GM23338 (cell line): ENCODE measurements around the gene FAR1. TPM values are rescaled to one million over a fixed set of nuclear protein-coding genes. Genes with fewer than 3 reads are reported as not detected.

Source experiments
- ATAC-seq: fragments of 200-7000 bp; cut with Tn5 transposase; 3 replicates; pipeline ENCODE4 v1.9.1; 2020
- DNase-seq: peaks from one replicate; pipeline ENCODE4 v3.0.0-alpha.2; 2015; ENCODE audit warnings: low spot score
- H2AFZ ChIP-seq: fragments of 200-600 bp; sonication (generic); 2 replicates; pipeline ENCODE4 v1.8.0; 2016; ENCODE audit warnings: antibody characterized with exemption, mild to moderate bottlenecking, moderate library complexity
- H3F3A ChIP-seq: fragments of 200-600 bp; sonication (generic); replicated peaks from 2 replicates; pipeline ENCODE4 v1.8.0; 2017; ENCODE audit warnings: antibody characterized with exemption, mixed run types, low read depth
- H3K27ac ChIP-seq: fragments of 200-600 bp; sonication (generic); 2 replicates; pipeline ENCODE4 v1.6.1; 2016; ENCODE audit warnings: low read depth
- H3K27me3 ChIP-seq: fragments of 200-600 bp; sonication (generic); 2 replicates; pipeline ENCODE4 v1.8.0; 2016; ENCODE audit warnings: mild to moderate bottlenecking, mixed run types, moderate library complexity; ENCODE audit not compliant: insufficient read depth
- H3K36me3 ChIP-seq: fragments of 200-600 bp; sonication (generic); 2 replicates; pipeline ENCODE4 v1.8.0; 2016; ENCODE audit warnings: mild to moderate bottlenecking; ENCODE audit not compliant: insufficient read depth
- H3K4me1 ChIP-seq: fragments of 200-600 bp; sonication (generic); 2 replicates; pipeline ENCODE4 v1.8.0; 2016; ENCODE audit warnings: mild to moderate bottlenecking, moderate library complexity; ENCODE audit not compliant: insufficient read depth
- H3K4me2 ChIP-seq: fragments of 200-600 bp; sonication (generic); 2 replicates; pipeline ENCODE4 v1.7.1; 2017; ENCODE audit warnings: mixed run types
- H3K4me3 ChIP-seq: fragments of 200-600 bp; sonication (generic); 2 replicates; pipeline ENCODE4 v1.6.1; 2016; ENCODE audit warnings: mixed run types
- H3K79me2 ChIP-seq: fragments of 200-600 bp; sonication (generic); replicated peaks from 2 replicates; pipeline ENCODE4 v1.8.0; 2017; ENCODE audit warnings: mild to moderate bottlenecking; ENCODE audit not compliant: insufficient read depth
- H3K9me2 ChIP-seq: fragments of 200-600 bp; sonication (generic); 2 replicates; pipeline ENCODE4 v1.8.0; 2017; ENCODE audit not compliant: insufficient read depth
- H4K20me1 ChIP-seq: fragments of 200-600 bp; sonication (generic); replicated peaks from 2 replicates; pipeline ENCODE4 v1.8.0; 2017; ENCODE audit warnings: mild to moderate bottlenecking; ENCODE audit not compliant: insufficient read depth
- H3K27ac Mint-ChIP-seq: 2 replicates; pipeline ENCODE4 v1.8.0; 2020; ENCODE audit warnings: inconsistent platforms, mild to moderate bottlenecking, moderate library complexity, mixed read lengths
- H3K27me3 Mint-ChIP-seq: 3 replicates; pipeline ENCODE4 v1.8.0; 2022; ENCODE audit warnings: low read depth, mild to moderate bottlenecking, moderate library complexity, mixed read lengths, inconsistent platforms; ENCODE audit not compliant: insufficient read depth, poor library complexity
- H3K36me3 Mint-ChIP-seq: 3 replicates; pipeline ENCODE4 v1.8.0; 2021; ENCODE audit warnings: low read depth, mild to moderate bottlenecking, inconsistent platforms, moderate library complexity, mixed read lengths
- H3K4me1 Mint-ChIP-seq: 3 replicates; pipeline ENCODE4 v1.8.0; 2020; ENCODE audit warnings: mild to moderate bottlenecking, inconsistent platforms, mixed read lengths
- H3K4me3 Mint-ChIP-seq: 3 replicates; pipeline ENCODE4 v1.8.0; 2021; ENCODE audit warnings: moderate library complexity, mild to moderate bottlenecking, inconsistent platforms, mixed read lengths
- H3K9me3 Mint-ChIP-seq: 3 replicates; pipeline ENCODE4 v1.8.0; 2020; ENCODE audit warnings: moderate library complexity, mild to moderate bottlenecking, inconsistent platforms, mixed read lengths
- CREB1 ChIP-seq: fragments of 250-450 bp; sonication (Bioruptor Pico); IDR thresholded peaks from 2 replicates; pipeline ENCODE4 v1.5.0; 2020; ENCODE audit warnings: low read depth, mild to moderate bottlenecking, moderate library complexity
- EZH2 ChIP-seq: fragments of 200-600 bp; sonication (generic); IDR thresholded peaks from one replicate; pipeline ENCODE4 v1.8.0; 2017; ENCODE audit warnings: antibody characterized with exemption, mild to moderate bottlenecking, low read depth; ENCODE audit not compliant: unreplicated experiment
- EZH2phosphoT487 ChIP-seq: fragments of 200-600 bp; sonication (generic); IDR thresholded peaks from one replicate; pipeline ENCODE4 v1.8.1; 2018; ENCODE audit warnings: antibody characterized with exemption; ENCODE audit not compliant: unreplicated experiment
- JUNB ChIP-seq: IDR thresholded peaks from one replicate; pipeline ENCODE4 v1.6.1; 2016; ENCODE audit warnings: antibody characterized with exemption; ENCODE audit not compliant: unreplicated experiment
- NANOG ChIP-seq: IDR thresholded peaks from 2 replicates; pipeline ENCODE4 v1.6.1; 2016; ENCODE audit warnings: antibody characterized with exemption, borderline replicate concordance
- STAT1 ChIP-seq: IDR thresholded peaks from one replicate; pipeline ENCODE4 v1.6.1; 2016; ENCODE audit warnings: antibody characterized with exemption; ENCODE audit not compliant: unreplicated experiment
- ZNF331 ChIP-seq: fragments of 250-450 bp; sonication (Bioruptor Pico); IDR thresholded peaks from 2 replicates; pipeline ENCODE4 v1.5.0; 2020; ENCODE audit warnings: low read depth, mild to moderate bottlenecking, moderate library complexity
- polyA plus RNA-seq: library from polyadenylated mRNA; unstranded; fragments of >200 nt; fragmentation: Nextera tagmentation; extraction: Ambion mirVana; gene quantifications from 2 replicates; pipeline ENCODE4 v1.2.1, GENCODE V29; 2016
- total RNA-seq: library from RNA; depleted of rRNA; stranded (reverse); fragments of >200 nt; shearing (Covaris generic); gene quantifications from 2 replicates; pipeline ENCODE4 v1.2.3, GENCODE V29; 2014
- TF ChIP-seq, protein P1 (sequence below), 2 experiments: fragments of 200-600 bp in 1 of 2; sonication (generic) in 1 of 2; conservative IDR thresholded peaks; 2 replicates each; pipeline versions ENCODE4 v1.5.1 to v1.6.1; 2016 to 2017; ENCODE audit warnings: antibody characterized with exemption in 2 of 2, low read depth in 2 of 2, mild to moderate bottlenecking in 2 of 2, moderate library complexity in 1 of 2
- TF ChIP-seq, protein P2 (sequence below): fragments of 250-450 bp; sonication (Bioruptor Pico); IDR thresholded peaks from 2 replicates; pipeline ENCODE4 v1.5.0; 2020; ENCODE audit warnings: mild to moderate bottlenecking, moderate library complexity
- TF ChIP-seq, protein P3 (sequence below): IDR thresholded peaks from one replicate; pipeline ENCODE4 v1.6.1; 2018; ENCODE audit warnings: antibody characterized with exemption; ENCODE audit not compliant: unreplicated experiment

Gene FAR1
- total and polyA plus RNA-seq, 2 experiments from 2014 or later = 27.3 to 79.5 TPM

DNA sequence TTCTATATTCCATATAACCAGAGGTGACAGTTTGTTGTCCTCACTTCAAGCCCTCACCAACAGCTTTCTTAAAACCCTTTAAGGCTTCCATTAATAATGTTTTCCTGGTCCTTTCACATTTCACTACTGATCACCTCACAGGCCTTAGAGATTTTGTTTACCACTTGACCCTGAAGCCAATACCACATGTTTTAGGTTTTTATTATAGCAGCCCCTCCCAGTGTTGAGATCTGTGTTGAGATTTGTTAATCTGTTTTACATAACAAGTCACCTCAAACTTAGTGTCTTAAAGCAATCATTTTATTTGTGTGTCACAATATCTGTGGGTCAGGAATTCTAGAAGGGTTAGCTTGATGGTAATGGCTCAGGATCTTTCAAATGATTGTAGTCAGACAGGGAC lies 49.9 kb downstream of the FAR1 start:
- Histone ChIP-seq H3K79me2 (no peaks in the 10 kb centered on the region), H3K27me3 (no peaks in the 10 kb centered on the region), H3F3A (no peaks in the 10 kb centered on the region), H3K27ac (no peak overlapping the region), H4K20me1 (no peaks in the 10 kb centered on the region), H3K9me2 (no peaks in the 10 kb centered on the region), H3K4me1 (no peaks in the 10 kb centered on the region), H3K36me3 (peaks cover 8% of the 10 kb centered on the region), H3K4me3 (no peak overlapping the region), H3K4me2 (no peak overlapping the region), H2AFZ (no peak overlapping the region)
- H3K36me3 Mint-ChIP-seq = peaks cover 29% of the 10 kb centered on the region
- H3K9me3 Mint-ChIP-seq = no peaks in the 10 kb centered on the region; the same call in 2 of the 3 replicates
- peaks cover 4% of the 10 kb centered on the region; the same call in 1 of the 3 replicates for H3K4me1 Mint-ChIP-seq
- H3K27me3 Mint-ChIP-seq = no peaks in the 10 kb centered on the region
- ATAC-seq (no peak), DNase-seq (no peak)
- TF ChIP-seq CREB1 (CRISPR knock-in tag) (no peak), JUNB (no peak), STAT1 (no peak), ZNF331 (no peak), NANOG (no peak), EZH2 (no peak), EZH2phosphoT487 (no peak)
- TF ChIP-seq, protein P1, sequence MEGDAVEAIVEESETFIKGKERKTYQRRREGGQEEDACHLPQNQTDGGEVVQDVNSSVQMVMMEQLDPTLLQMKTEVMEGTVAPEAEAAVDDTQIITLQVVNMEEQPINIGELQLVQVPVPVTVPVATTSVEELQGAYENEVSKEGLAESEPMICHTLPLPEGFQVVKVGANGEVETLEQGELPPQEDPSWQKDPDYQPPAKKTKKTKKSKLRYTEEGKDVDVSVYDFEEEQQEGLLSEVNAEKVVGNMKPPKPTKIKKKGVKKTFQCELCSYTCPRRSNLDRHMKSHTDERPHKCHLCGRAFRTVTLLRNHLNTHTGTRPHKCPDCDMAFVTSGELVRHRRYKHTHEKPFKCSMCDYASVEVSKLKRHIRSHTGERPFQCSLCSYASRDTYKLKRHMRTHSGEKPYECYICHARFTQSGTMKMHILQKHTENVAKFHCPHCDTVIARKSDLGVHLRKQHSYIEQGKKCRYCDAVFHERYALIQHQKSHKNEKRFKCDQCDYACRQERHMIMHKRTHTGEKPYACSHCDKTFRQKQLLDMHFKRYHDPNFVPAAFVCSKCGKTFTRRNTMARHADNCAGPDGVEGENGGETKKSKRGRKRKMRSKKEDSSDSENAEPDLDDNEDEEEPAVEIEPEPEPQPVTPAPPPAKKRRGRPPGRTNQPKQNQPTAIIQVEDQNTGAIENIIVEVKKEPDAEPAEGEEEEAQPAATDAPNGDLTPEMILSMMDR (conservative IDR thresholded peaks at IDR 0.05; ENCODE audit: low read depth in 2 of 2) = no peak
- TF ChIP-seq, protein P2, sequence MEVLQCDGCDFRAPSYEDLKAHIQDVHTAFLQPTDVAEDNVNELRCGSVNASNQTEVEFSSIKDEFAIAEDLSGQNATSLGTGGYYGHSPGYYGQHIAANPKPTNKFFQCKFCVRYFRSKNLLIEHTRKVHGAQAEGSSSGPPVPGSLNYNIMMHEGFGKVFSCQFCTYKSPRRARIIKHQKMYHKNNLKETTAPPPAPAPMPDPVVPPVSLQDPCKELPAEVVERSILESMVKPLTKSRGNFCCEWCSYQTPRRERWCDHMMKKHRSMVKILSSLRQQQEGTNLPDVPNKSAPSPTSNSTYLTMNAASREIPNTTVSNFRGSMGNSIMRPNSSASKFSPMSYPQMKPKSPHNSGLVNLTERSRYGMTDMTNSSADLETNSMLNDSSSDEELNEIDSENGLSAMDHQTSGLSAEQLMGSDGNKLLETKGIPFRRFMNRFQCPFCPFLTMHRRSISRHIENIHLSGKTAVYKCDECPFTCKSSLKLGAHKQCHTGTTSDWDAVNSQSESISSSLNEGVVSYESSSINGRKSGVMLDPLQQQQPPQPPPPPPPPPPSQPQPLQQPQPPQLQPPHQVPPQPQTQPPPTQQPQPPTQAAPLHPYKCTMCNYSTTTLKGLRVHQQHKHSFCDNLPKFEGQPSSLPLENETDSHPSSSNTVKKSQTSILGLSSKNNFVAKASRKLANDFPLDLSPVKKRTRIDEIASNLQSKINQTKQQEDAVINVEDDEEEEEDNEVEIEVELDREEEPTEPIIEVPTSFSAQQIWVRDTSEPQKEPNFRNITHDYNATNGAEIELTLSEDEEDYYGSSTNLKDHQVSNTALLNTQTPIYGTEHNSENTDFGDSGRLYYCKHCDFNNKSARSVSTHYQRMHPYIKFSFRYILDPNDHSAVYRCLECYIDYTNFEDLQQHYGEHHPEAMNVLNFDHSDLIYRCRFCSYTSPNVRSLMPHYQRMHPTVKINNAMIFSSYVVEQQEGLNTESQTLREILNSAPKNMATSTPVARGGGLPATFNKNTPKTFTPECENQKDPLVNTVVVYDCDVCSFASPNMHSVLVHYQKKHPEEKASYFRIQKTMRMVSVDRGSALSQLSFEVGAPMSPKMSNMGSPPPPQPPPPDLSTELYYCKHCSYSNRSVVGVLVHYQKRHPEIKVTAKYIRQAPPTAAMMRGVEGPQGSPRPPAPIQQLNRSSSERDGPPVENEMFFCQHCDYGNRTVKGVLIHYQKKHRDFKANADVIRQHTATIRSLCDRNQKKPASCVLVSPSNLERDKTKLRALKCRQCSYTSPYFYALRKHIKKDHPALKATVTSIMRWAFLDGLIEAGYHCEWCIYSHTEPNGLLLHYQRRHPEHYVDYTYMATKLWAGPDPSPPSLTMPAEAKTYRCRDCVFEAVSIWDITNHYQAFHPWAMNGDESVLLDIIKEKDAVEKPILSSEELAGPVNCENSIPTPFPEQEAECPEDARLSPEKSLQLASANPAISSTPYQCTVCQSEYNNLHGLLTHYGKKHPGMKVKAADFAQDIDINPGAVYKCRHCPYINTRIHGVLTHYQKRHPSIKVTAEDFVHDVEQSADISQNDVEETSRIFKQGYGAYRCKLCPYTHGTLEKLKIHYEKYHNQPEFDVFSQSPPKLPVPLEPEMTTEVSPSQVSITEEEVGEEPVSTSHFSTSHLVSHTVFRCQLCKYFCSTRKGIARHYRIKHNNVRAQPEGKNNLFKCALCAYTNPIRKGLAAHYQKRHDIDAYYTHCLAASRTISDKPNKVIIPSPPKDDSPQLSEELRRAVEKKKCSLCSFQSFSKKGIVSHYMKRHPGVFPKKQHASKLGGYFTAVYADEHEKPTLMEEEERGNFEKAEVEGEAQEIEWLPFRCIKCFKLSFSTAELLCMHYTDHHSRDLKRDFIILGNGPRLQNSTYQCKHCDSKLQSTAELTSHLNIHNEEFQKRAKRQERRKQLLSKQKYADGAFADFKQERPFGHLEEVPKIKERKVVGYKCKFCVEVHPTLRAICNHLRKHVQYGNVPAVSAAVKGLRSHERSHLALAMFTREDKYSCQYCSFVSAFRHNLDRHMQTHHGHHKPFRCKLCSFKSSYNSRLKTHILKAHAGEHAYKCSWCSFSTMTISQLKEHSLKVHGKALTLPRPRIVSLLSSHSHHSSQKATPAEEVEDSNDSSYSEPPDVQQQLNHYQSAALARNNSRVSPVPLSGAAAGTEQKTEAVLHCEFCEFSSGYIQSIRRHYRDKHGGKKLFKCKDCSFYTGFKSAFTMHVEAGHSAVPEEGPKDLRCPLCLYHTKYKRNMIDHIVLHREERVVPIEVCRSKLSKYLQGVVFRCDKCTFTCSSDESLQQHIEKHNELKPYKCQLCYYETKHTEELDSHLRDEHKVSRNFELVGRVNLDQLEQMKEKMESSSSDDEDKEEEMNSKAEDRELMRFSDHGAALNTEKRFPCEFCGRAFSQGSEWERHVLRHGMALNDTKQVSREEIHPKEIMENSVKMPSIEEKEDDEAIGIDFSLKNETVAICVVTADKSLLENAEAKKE = no peak
- TF ChIP-seq, protein P3, sequence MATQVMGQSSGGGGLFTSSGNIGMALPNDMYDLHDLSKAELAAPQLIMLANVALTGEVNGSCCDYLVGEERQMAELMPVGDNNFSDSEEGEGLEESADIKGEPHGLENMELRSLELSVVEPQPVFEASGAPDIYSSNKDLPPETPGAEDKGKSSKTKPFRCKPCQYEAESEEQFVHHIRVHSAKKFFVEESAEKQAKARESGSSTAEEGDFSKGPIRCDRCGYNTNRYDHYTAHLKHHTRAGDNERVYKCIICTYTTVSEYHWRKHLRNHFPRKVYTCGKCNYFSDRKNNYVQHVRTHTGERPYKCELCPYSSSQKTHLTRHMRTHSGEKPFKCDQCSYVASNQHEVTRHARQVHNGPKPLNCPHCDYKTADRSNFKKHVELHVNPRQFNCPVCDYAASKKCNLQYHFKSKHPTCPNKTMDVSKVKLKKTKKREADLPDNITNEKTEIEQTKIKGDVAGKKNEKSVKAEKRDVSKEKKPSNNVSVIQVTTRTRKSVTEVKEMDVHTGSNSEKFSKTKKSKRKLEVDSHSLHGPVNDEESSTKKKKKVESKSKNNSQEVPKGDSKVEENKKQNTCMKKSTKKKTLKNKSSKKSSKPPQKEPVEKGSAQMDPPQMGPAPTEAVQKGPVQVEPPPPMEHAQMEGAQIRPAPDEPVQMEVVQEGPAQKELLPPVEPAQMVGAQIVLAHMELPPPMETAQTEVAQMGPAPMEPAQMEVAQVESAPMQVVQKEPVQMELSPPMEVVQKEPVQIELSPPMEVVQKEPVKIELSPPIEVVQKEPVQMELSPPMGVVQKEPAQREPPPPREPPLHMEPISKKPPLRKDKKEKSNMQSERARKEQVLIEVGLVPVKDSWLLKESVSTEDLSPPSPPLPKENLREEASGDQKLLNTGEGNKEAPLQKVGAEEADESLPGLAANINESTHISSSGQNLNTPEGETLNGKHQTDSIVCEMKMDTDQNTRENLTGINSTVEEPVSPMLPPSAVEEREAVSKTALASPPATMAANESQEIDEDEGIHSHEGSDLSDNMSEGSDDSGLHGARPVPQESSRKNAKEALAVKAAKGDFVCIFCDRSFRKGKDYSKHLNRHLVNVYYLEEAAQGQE = no peak
- 0 out of 2 replicates have a peak overlapping the region, but pooled peaks have one; percentile 46 for H3K27ac Mint-ChIP-seq
- no peak overlapping the region for H3K4me3 Mint-ChIP-seq
